ENCODE data around the gene VARS2. TPM values are rescaled to one million over a fixed set of nuclear protein-coding genes. Genes with fewer than 3 reads are reported as not detected.
"Not testable (repeated sequence)": the region's sequence is repeated elsewhere in the genome, so short reads cannot be mapped to it uniquely, and the experiment has no call there.

VARS2 gene
- total RNA-seq, 2 experiments from 2014 or later = 80.1 to 88.6 TPM

GRCh38 chr6:30913721-30914075, 340 bp upstream of the VARS2 start:
- POLR2A ChIA-PET = interaction anchor here (0.6 to 1.3 kb wide), 4 partner anchors 16 to 166 kb away, joined by 3 to 5 read pairs (median 3); no protein-coding TSS in a partner anchor
- CTCF ChIA-PET = interaction anchor here (0.5 to 5.4 kb wide), 9 partner anchors 18 to 278 kb away, joined by 3 to 38 read pairs (median 5); no protein-coding TSS in a partner anchor

- ChIA-PET CTCF (interaction anchor here (0.8 to 5.4 kb wide), 10 partner anchors 9 to 222 kb away, joined by 3 to 38 read pairs (median 6); partner anchors contain the start of gene DDR1), POLR2A (interaction anchor here (0.7 to 1.3 kb wide), 3 partner anchors 86 to 317 kb away, joined by 3 to 5 read pairs (median 3); no protein-coding TSS in a partner anchor)
These were observed 984 bp downstream of the VARS2 start for GRCh38 chr6:30914854-30915590.

GRCh38 chr6:30915591-30915946, 1.5 kb downstream of the VARS2 start:
- CTCF ChIA-PET = interaction anchor here (0.5 to 5.4 kb wide), 10 partner anchors 9 to 170 kb away, joined by 3 to 38 read pairs (median 6); partner anchors contain the start of gene DDR1
- POLR2A ChIA-PET = interaction anchor here (0.6 to 1.1 kb wide), 2 partner anchors 8 to 86 kb away, joined by 3 read pairs; partner anchors contain the start of gene GTF2H4

- POLR2A ChIA-PET = no interaction called here
- CTCF ChIA-PET = interaction anchor here (0.6 to 5.4 kb wide), 4 partner anchors 21 to 829 kb away, joined by 3 to 38 read pairs (median 3); no protein-coding TSS in a partner anchor
These were observed 3.0 kb downstream of the VARS2 start for GRCh38 chr6:30917041-30917440.

- ChIA-PET POLR2A (no interaction called here), CTCF (interaction anchor here (0.6 to 5.4 kb wide), 3 partner anchors 40 to 829 kb away, joined by 3 to 38 read pairs (median 3); no protein-coding TSS in a partner anchor)
These were observed 3.4 kb downstream of the VARS2 start for GRCh38 chr6:30917487-30917886.

GRCh38 chr6:30918670-30919069, 4.6 kb downstream of the VARS2 start:
- ChIA-PET POLR2A (interaction anchor here (0.8 kb wide), 1 partner anchor 11 kb away, joined by 3 read pairs; no protein-coding TSS in a partner anchor), CTCF (interaction anchor here (1.2 to 1.6 kb wide), 2 partner anchors 18 to 161 kb away, joined by 3 to 8 read pairs; no protein-coding TSS in a partner anchor)

GRCh38 chr6:30922447-30922852, 8.4 kb downstream of the VARS2 start:
- POLR2A ChIA-PET = no interaction called here
- CTCF ChIA-PET = no interaction called here

- POLR2A ChIA-PET = interaction anchor here (0.5 to 0.7 kb wide), 2 partner anchors 58 to 125 kb away, joined by 3 to 5 read pairs; no protein-coding TSS in a partner anchor
- CTCF ChIA-PET = not testable (repeated sequence)
These were observed 10.1 kb downstream of the VARS2 start for GRCh38 chr6:30924040-30924627.

GRCh38 chr6:30926644-30927043, 12.6 kb downstream of the VARS2 start:
- ChIA-PET CTCF (interaction anchor here (0.7 to 1.0 kb wide), 2 partner anchors 99 to 161 kb away, joined by 3 read pairs; no protein-coding TSS in a partner anchor), POLR2A (no interaction called here)

GRCh38 chr6:30927080-30927479, 13.0 kb downstream of the VARS2 start:
- POLR2A ChIA-PET = interaction anchor here (0.7 kb wide), 1 partner anchor 268 kb away, joined by 6 read pairs; no protein-coding TSS in a partner anchor
- CTCF ChIA-PET = interaction anchor here (0.7 to 1.0 kb wide), 3 partner anchors 97 to 160 kb away, joined by 3 read pairs; no protein-coding TSS in a partner anchor

- ChIA-PET POLR2A (interaction anchor here (0.9 kb wide), 1 partner anchor 15 kb away, joined by 3 read pairs; the partner anchor contains the start of gene VARS2), CTCF (no interaction called here)
These were observed 14.6 kb downstream of the VARS2 start for GRCh38 chr6:30928677-30929076.

- ChIA-PET POLR2A (no interaction called here), CTCF (no interaction called here)
These were observed 16.5 kb downstream of the VARS2 start for GRCh38 chr6:30930506-30930905.

- ChIA-PET POLR2A (no interaction called here), CTCF (no interaction called here)
These were observed 17.2 kb downstream of the VARS2 start for GRCh38 chr6:30931272-30931671.

GRCh38 chr6:30931969-30932645, 18.1 kb downstream of the VARS2 start, which contains the start of gene SFTA2:
TSS of gene SFTA2 (minus strand) at chr6:30932170. CDS start at chr6:30932096, 74 bp downstream.
- CTCF ChIA-PET = no interaction called here
- POLR2A ChIA-PET = no interaction called here

- ChIA-PET POLR2A (no interaction called here), CTCF (no interaction called here)
These were observed 18.8 kb downstream of the VARS2 start for GRCh38 chr6:30932665-30933365.

- ChIA-PET POLR2A (no interaction called here), CTCF (interaction anchor here (0.7 kb wide), 1 partner anchor 157 kb away, joined by 3 read pairs; no protein-coding TSS in a partner anchor)
These were observed 21.0 kb downstream of the VARS2 start for GRCh38 chr6:30935018-30935417.

- ChIA-PET CTCF (interaction anchor here (1.1 kb wide), 1 partner anchor 21 kb away, joined by 3 read pairs; no protein-coding TSS in a partner anchor), POLR2A (no interaction called here)
These were observed 23.2 kb downstream of the VARS2 start for GRCh38 chr6:30937265-30937664.

GRCh38 chr6:30938730-30939129, 24.7 kb downstream of the VARS2 start:
- ChIA-PET POLR2A (no interaction called here), CTCF (interaction anchor here (1.2 kb wide), 1 partner anchor 152 kb away, joined by 3 read pairs; no protein-coding TSS in a partner anchor)

- ChIA-PET POLR2A (no interaction called here), CTCF (no interaction called here)
These were observed 25.4 kb downstream of the VARS2 start for GRCh38 chr6:30939473-30939872.

Measured in activated CD8-positive, alpha-beta memory T cell treated with anti-CD3 and anti-CD28 coated beads for 36 hours (primary cell).